ENCODE measurements around the gene UFD1. TPM values are rescaled to one million over a fixed set of nuclear protein-coding genes. Genes with fewer than 3 reads are reported as not detected.
A peak's percentile ranks its signal among the peaks of the same experiment; 100 is the strongest.

The UFD1 gene
- total and polyA plus RNA-seq, 9 of the 15 experiments (the other 6 are each of a cell fraction or from before 2014, with no cell fraction given) = 238 to 645 (median 363) TPM

DNA sequence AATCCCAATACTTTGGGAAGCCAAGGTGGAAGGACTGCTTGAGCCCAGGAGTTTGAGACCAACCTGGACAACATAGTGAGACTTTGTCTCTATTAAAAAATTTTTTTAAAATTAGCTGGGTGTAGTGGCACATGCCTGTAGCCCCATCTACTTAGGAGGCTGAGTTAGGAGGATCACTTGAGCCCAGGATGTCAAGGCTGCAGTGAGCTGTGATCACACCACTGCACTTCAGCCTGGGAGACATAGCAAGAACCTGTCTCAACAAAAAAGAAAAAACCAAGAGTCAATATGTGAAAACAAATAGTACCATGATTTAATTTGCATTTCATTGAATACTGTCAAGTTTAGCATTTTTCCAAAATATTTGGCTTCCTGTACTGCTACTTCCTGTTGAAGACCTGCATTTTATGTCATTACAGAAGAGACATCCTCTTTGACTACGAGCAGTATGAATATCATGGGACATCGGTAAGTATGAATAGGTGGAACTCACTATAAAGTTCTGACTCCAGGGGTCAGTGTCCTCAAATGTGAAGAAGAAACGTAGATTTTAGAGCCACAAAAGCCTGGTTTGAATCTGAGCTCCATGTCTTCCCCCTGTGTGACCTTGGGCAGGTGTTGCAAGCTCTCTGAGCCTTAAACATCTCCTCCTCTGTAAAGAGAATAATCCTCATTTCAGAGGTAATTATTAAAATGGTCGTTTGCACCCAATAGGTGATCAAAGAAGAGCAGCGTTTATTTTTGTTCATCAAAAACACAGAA lies 16.8 kb upstream of the UFD1 start (continued):
- TF ChIP-seq REST (IDR thresholded peaks at IDR 0.05; ENCODE audit: borderline replicate concordance) (peak; percentile 38; the same call in 1 of the 2 replicates), REST (CRISPR knock-in tag; IDR thresholded peaks at IDR 0.05; ENCODE audit: low read depth) (no peak), SIN3A (IDR thresholded peaks at IDR 0.05; ENCODE audit: borderline replicate concordance in 2 of 2, control insufficient read depth in 1 of 2, low read depth in 2 of 2, low read length in 2 of 2) (no peak), ZNF274 (IDR thresholded peaks at IDR 0.05; ENCODE audit: borderline replicate concordance, low read depth, low read length) (no peak), SPI1 (IDR thresholded peaks at IDR 0.05; ENCODE audit: borderline replicate concordance, low read depth, low read length) (no peak), TEAD4 (IDR thresholded peaks at IDR 0.05; ENCODE audit: low read length) (no peak), TEAD4 (CRISPR knock-in tag; IDR thresholded peaks at IDR 0.05; ENCODE audit: borderline replicate concordance) (no peak), NR1H2 (CRISPR knock-in tag; IDR thresholded peaks at IDR 0.05) (0 out of 2 replicates have a peak, but pooled peaks have one; percentile 56), LCOR (CRISPR knock-in tag; IDR thresholded peaks at IDR 0.05) (0 out of 2 replicates have a peak, but pooled peaks have one; percentile 20), MED1 (CRISPR knock-in tag; IDR thresholded peaks at IDR 0.05; ENCODE audit: borderline replicate concordance) (0 out of 2 replicates have a peak, but pooled peaks have one; percentile 89), CREB3 (tag; conservative IDR thresholded peaks at IDR 0.05; ENCODE audit: low read depth) (0 out of 2 replicates have a peak, but pooled peaks have one; percentile 46), ZNF444 (CRISPR knock-in tag; IDR thresholded peaks at IDR 0.05) (no peak)
- TF ChIP-seq, protein P1, sequence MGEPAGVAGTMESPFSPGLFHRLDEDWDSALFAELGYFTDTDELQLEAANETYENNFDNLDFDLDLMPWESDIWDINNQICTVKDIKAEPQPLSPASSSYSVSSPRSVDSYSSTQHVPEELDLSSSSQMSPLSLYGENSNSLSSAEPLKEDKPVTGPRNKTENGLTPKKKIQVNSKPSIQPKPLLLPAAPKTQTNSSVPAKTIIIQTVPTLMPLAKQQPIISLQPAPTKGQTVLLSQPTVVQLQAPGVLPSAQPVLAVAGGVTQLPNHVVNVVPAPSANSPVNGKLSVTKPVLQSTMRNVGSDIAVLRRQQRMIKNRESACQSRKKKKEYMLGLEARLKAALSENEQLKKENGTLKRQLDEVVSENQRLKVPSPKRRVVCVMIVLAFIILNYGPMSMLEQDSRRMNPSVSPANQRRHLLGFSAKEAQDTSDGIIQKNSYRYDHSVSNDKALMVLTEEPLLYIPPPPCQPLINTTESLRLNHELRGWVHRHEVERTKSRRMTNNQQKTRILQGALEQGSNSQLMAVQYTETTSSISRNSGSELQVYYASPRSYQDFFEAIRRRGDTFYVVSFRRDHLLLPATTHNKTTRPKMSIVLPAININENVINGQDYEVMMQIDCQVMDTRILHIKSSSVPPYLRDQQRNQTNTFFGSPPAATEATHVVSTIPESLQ (CRISPR knock-in tag; IDR thresholded peaks at IDR 0.05) = 0 out of 2 replicates have a peak, but pooled peaks have one; percentile 63
